ENCODE results near the gene RAB24.

RAB24 gene

GRCh38 chr5:177333420-177334154 is 30.1 kb upstream of the RAB24 start:
- DNase-seq (ENCODE audit: low read depth, low spot score) = no peak

GRCh38 chr5:177332896-177333260 is 29.4 kb upstream of the RAB24 start:
- no peak for DNase-seq (ENCODE audit: low read depth, low spot score)

GRCh38 chr5:177332031-177332895 is 28.7 kb upstream of the RAB24 start:
- no peak for DNase-seq (ENCODE audit: low read depth, low spot score)

- DNase-seq (ENCODE audit: low read depth, low spot score) = no peak
Measured at GRCh38 chr5:177330991-177331842, 27.7 kb upstream of the RAB24 start.

- no peak for DNase-seq (ENCODE audit: low read depth, low spot score)
Measured at GRCh38 chr5:177329883-177330282, 26.4 kb upstream of the RAB24 start.

GRCh38 chr5:177328545-177329231 is 25.2 kb upstream of the RAB24 start:
- no peak for DNase-seq (ENCODE audit: low read depth, low spot score)

GRCh38 chr5:177327539-177328522 is 24.3 kb upstream of the RAB24 start:
- DNase-seq (ENCODE audit: low read depth, low spot score) = peak; percentile 90

- peak; percentile 46 for DNase-seq (ENCODE audit: low read depth, low spot score)
Measured at GRCh38 chr5:177325868-177326381, 22.4 kb upstream of the RAB24 start.

GRCh38 chr5:177320879-177321278 is 17.4 kb upstream of the RAB24 start:
- DNase-seq (ENCODE audit: low read depth, low spot score) = no peak

- no peak for DNase-seq (ENCODE audit: low read depth, low spot score)
Measured at GRCh38 chr5:177319913-177320588, 16.5 kb upstream of the RAB24 start.

- DNase-seq (ENCODE audit: low read depth, low spot score) = peak; percentile 87
Measured at GRCh38 chr5:177317959-177318377, 14.4 kb upstream of the RAB24 start.

- no peak for DNase-seq (ENCODE audit: low read depth, low spot score)
Measured at GRCh38 chr5:177316005-177316404, 12.5 kb upstream of the RAB24 start.

GRCh38 chr5:177315411-177315810 is 11.9 kb upstream of the RAB24 start:
- no peak for DNase-seq (ENCODE audit: low read depth, low spot score)

- no peak for DNase-seq (ENCODE audit: low read depth, low spot score)
Measured at GRCh38 chr5:177314376-177315342, 11.1 kb upstream of the RAB24 start.

- DNase-seq (ENCODE audit: low read depth, low spot score) = no peak
Measured at GRCh38 chr5:177313561-177314259, 10.2 kb upstream of the RAB24 start.

GRCh38 chr5:177312649-177313181 is 9.2 kb upstream of the RAB24 start:
- DNase-seq (ENCODE audit: low read depth, low spot score) = no peak
